Neural crest cell (in vitro differentiated cells): ENCODE measurements around the gene ADGRG6. TPM values are rescaled to one million over a fixed set of nuclear protein-coding genes. Genes with fewer than 3 reads are reported as not detected.

ENCODE experiments used
- DNase-seq: peaks from one replicate; pipeline ENCODE4 v3.0.0; 2021; ENCODE audit warnings: low read depth, mixed read lengths, low spot score
- H3K27ac Mint-ChIP-seq: one replicate; pipeline ENCODE4 v1.8.0; 2021; ENCODE audit warnings: mild to moderate bottlenecking, mixed read lengths; ENCODE audit not compliant: unreplicated experiment
- H3K27me3 Mint-ChIP-seq: 2 replicates; pipeline ENCODE4 v1.8.0; 2021; ENCODE audit warnings: low read depth, mild to moderate bottlenecking, mixed read lengths
- H3K36me3 Mint-ChIP-seq: 2 replicates; pipeline ENCODE4 v1.8.0; 2021; ENCODE audit warnings: low read depth, mild to moderate bottlenecking, mixed read lengths
- H3K4me1 Mint-ChIP-seq: 2 replicates; pipeline ENCODE4 v1.8.0; 2021; ENCODE audit warnings: mixed read lengths
- H3K4me3 Mint-ChIP-seq: one replicate; pipeline ENCODE4 v1.8.0; 2021; ENCODE audit warnings: mild to moderate bottlenecking, mixed read lengths
- H3K9me3 Mint-ChIP-seq: 2 replicates; pipeline ENCODE4 v1.8.0; 2021; ENCODE audit warnings: mixed read lengths
- total RNA-seq: library from RNA; stranded (reverse); gene quantifications from 2 replicates; pipeline ENCODE4 v1.2.1, GENCODE V29; 2021
- TF ChIP-seq, protein P1 (sequence below): fragments of 200-600 bp; sonication (generic); conservative IDR thresholded peaks from 2 replicates; pipeline ENCODE4 v1.5.0; 2021; ENCODE audit warnings: antibody characterized with exemption, mild to moderate bottlenecking

ADGRG6 gene
- total RNA-seq, 1 donor from 2014 or later = 78.9 TPM

GRCh38 chr6:142482974-142483373 lies 181.2 kb downstream of the ADGRG6 start:
- no peak for DNase-seq
- Mint-ChIP-seq H3K4me3 (no peak overlapping the region), H3K4me1 (no peaks in the 10 kb centered on the region), H3K9me3 (peaks cover 3% of the 10 kb centered on the region), H3K36me3 (no peaks in the 10 kb centered on the region), H3K27me3 (no peaks in the 10 kb centered on the region), H3K27ac (no peak overlapping the region)
- TF ChIP-seq, protein P1, sequence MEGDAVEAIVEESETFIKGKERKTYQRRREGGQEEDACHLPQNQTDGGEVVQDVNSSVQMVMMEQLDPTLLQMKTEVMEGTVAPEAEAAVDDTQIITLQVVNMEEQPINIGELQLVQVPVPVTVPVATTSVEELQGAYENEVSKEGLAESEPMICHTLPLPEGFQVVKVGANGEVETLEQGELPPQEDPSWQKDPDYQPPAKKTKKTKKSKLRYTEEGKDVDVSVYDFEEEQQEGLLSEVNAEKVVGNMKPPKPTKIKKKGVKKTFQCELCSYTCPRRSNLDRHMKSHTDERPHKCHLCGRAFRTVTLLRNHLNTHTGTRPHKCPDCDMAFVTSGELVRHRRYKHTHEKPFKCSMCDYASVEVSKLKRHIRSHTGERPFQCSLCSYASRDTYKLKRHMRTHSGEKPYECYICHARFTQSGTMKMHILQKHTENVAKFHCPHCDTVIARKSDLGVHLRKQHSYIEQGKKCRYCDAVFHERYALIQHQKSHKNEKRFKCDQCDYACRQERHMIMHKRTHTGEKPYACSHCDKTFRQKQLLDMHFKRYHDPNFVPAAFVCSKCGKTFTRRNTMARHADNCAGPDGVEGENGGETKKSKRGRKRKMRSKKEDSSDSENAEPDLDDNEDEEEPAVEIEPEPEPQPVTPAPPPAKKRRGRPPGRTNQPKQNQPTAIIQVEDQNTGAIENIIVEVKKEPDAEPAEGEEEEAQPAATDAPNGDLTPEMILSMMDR = no peak

GRCh38 chr6:142485256-142485655 lies 183.4 kb downstream of the ADGRG6 start:
- no peaks in the 10 kb centered on the region for H3K27me3 Mint-ChIP-seq
- H3K4me1 Mint-ChIP-seq = no peaks in the 10 kb centered on the region
- H3K9me3 Mint-ChIP-seq = no peaks in the 10 kb centered on the region
- TF ChIP-seq, protein P1 = no peak
- no peak overlapping the region for H3K27ac Mint-ChIP-seq
- H3K4me3 Mint-ChIP-seq = no peak overlapping the region
- no peaks in the 10 kb centered on the region for H3K36me3 Mint-ChIP-seq
- DNase-seq = no peak

DNA sequence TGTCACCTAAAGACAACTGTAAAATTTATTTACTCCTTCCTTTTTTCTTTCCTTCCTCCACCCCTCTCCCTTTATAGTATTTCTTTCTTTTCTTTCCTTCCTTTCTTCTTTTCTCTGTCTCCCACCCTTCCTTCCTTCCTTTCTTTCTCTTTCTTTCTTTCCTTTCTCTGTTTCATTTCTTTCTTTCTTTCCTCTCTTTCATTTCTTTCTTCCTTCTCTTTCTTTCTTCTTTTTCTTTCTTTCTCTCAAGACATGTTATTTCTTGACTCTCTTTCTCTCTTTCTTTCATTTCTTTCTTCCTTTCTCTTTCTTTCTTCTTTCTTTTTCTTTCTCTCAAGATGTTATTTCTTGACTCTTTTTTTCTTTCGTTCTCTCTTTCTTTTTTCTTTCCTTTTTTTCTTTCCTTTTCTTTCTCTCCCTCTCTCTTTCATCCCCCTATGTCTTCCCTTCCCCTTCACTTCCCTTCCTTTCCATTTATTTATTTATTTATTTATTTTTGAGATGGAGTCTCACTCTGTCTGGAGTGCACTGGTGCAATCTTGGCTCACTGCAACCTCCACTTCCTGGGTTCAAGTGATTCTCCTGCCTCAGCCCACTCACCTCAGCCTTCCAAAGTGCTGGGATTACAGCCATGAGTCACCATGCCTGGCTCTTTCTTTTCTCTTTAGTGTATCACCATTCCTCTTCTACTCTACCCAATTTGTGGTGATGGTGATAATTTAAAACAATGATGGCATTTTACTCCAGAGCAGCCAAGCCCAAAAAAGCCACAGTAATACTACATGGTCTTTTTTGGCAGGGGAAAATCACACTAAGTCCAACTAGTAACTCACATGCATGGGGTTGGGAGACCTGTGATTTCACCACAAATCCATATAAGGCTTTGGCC lies 188.2 kb downstream of the ADGRG6 start:
- TF ChIP-seq, protein P1 = no peak
- DNase-seq = no peak
- H3K4me1 Mint-ChIP-seq = no peaks in the 10 kb centered on the region
- H3K27me3 Mint-ChIP-seq = no peaks in the 10 kb centered on the region
- H3K36me3 Mint-ChIP-seq = no peaks in the 10 kb centered on the region
- no peak overlapping the region for H3K27ac Mint-ChIP-seq
- H3K9me3 Mint-ChIP-seq = no peaks in the 10 kb centered on the region
- H3K4me3 Mint-ChIP-seq = no peak overlapping the region

Other genes with a start within 250 kb of the ADGRG6 start
- gene GJE1, start 169.1 kb upstream of the ADGRG6 start, total RNA-seq = not detected in 2 replicates
- 0.35 TPM in 1 of 2 replicates, not detected in the other for gene NMBR, start 154.9 kb upstream of the ADGRG6 start, total RNA-seq
- gene VTA1, start 154.7 kb upstream of the ADGRG6 start, total RNA-seq = 48.1 and 49.5 TPM in 2 replicates